GM21723 (cell line): ENCODE measurements around the gene FAN1.

Source experiments
- ATAC-seq: cut with Tn5 transposase; IDR thresholded peaks from one replicate; pipeline ENCODE4 v1.9.1; 2021; ENCODE audit warnings: mild to moderate bottlenecking, moderate library complexity; ENCODE audit not compliant: unreplicated experiment

Gene FAN1

DNA sequence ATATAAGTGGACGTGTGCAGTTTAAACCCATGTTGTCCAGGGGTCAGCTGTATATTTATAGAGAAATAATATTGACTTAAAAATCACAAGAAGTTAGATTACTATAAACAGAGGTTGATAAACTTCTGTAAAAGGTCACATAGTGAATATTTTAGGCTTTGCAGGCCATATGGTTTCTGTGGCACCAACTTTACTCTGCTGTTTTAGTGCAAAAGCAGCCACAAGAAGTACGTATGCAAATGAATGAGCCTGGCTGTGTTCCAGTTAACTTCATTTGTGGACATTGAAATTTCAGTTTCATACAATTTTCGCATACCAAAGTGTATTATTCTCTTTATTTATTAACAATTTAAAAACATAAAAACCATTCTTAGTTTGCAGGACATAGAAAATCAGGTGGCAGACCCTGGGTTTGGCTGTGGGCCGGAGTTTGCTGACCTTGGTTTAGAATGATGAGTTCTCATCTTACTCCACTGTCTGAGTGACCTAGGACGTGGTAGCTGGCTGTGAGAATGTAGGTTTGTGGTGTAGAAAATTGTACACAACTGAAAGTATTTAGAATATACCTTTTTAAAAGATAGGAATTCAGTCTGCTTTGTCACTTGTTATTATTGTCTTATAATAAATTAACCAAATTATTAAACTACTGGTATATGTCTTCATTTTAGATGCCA lies 16.3 kb downstream of the FAN1 start:
- ATAC-seq, result no peak

DNA sequence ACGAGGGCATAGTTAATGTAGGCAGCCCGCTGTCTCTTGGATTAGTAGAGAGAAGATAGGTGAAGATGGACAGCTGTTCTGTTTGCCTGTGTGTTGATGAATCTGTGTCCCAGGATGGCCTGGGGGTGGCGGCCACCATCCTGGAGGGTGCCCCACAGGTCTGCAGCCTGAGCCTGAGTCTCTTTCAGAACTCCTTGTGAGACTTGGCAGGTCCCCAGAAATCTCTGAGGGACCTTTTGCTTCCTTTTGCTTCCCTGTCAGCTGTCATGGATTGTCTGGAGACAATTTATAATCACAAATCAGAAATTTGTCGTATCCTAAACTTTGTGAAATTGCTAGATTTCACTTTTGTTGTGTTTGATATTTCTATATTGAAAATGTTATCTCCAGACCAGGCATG lies 17.4 kb downstream of the FAN1 start:
- ATAC-seq, result no peak

DNA sequence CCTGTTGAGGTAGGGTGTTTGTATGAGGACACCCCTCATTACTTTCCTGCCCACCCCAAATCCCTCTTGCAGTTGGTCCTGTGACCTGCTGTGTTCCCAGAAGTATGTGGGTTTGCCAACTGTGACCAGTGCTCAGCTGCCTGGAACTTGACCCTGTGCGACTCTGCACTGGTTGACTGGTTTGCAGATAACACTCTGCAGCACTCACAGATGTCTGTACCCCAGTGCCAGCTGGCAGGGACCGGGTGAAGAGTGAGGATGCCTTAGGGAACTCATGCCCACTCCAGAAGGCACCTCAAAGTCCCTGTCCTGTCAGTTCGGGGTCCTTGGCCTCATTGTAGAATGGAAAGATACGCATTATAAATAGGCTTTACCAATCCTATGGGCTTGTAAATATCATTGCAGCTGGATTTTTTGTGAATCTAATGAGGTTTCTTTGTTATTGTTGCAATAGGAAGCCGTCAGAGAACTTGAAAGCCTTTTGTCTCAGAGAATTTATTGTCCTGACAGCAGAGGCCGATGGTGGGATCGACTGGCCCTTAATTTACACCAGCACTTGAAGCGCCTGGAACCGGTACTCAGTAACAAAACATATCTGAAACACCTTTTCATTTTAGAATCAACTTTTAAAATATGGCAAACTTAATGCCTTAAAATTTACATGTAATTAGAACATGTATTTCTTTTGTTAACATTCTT lies 18.2 kb downstream of the FAN1 start:
- ATAC-seq, result no peak

DNA sequence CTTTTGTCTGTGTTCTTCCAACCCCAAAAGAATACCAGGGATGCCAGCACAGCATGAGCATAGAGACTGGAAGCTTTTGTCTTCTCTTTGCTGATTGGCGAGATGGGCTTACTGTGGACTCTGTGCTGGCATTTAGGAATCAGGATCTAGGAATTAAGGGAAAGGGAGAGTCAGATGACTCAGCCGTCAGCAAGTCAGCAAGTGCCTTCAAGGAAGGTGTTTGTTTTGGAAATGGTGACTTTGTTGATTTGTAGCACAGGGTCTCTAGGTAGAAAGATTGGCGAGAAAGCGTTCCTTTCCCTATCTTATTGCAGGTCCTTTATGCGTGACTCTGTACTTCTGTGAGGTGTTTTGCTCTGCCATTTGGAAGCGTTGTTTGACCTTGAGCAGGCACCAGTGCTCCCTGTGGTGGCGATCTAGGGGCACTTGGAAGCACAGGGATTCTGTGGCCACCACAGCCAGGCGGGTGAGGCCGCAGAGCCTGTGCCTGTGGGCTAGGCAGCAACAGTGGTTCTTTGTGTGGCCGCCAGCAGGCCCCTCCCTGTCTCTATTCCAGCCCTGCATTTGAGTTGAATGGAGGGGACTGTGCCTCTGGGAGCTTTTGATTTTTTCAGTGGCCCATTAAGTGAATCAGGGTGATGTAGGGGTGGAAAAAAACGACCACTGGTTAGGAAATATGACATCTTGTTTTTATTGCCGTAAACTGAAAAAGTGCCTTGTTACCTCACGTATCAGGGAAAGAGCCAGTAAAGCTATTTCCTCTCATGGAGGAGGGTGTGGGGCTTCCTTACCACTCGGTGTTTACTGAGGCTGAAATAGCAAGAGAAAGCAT lies 19.0 kb downstream of the FAN1 start:
- ATAC-seq, result no peak

DNA sequence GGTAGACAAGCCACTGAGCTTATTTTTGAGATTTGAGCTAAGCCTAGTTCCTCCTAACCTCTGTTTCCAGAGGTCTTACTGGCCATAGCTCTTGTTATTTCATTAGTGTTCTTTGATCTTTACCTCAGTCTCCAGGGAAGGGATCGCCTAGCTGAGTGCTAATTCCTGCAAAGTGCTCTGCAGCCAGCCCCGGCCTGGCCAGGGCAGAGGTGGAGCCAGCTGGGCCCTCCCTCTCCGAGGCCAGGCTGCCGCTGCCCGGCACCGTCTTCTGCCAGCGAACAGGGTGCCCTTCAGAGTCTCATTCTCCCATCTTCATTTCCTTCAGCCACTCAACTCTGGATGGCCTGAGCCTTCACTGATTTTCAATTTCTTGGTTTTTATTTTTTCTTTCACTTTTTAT lies 19.7 kb downstream of the FAN1 start:
- ATAC-seq, result no peak

DNA sequence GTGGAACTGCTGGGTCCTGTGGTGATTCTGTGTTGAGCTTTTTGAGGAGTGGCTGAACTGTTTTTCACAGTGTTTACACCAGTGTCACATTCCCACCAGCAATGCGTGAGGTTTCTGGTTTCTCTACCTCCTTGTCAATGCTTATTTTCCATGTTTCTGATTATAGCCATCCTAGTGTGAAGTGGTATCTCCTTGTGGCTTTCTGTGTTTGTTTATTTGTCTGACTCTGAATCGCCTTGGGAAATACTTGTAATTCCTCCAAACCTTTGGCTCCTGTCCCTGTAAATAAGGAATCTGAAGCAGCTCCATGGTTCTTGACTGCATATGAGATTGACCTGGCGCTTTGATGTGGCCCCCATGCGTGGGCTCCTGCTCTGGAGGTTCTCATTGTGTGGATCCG lies 20.6 kb downstream of the FAN1 start:
- no peak for ATAC-seq

DNA sequence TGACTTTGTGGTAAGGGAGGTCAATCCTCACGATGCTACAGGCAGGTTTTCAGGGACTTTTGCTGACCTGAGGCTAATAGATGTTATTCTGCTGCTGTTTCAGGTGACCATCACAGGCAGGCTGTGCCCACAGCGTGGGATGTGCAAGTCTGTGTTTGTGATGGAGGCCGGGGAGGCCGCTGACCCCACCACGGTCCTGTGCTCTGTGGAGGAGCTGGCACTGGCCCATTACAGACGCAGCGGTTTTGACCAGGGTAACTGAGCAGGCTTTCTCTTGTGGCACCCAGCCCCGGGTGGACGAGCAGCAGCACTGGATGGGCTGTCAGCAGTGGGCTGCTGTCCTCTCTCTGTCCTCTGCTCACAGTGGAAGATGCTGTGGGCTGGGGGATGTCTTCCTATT lies 22.0 kb downstream of the FAN1 start:
- no peak for ATAC-seq

DNA sequence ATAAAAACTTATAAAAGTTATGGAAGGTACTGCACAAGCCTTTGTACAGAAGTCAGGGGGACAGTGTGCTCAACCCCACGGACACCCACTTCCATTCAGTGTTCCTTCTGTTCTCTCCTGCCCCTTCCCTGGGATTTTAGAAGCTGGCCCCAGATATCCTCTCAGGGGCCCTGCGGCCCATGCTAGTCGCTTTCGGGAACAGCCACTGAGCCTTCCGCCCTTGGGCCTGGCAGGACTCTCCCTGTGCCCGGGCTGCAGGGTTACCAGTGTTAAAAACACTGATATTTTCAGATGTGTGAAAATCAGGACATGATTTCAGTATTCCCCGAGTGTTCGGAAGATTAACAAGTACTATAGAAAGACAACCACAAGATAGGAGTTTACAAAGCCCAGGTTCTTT lies 22.4 kb downstream of the FAN1 start:
- no peak for ATAC-seq

DNA sequence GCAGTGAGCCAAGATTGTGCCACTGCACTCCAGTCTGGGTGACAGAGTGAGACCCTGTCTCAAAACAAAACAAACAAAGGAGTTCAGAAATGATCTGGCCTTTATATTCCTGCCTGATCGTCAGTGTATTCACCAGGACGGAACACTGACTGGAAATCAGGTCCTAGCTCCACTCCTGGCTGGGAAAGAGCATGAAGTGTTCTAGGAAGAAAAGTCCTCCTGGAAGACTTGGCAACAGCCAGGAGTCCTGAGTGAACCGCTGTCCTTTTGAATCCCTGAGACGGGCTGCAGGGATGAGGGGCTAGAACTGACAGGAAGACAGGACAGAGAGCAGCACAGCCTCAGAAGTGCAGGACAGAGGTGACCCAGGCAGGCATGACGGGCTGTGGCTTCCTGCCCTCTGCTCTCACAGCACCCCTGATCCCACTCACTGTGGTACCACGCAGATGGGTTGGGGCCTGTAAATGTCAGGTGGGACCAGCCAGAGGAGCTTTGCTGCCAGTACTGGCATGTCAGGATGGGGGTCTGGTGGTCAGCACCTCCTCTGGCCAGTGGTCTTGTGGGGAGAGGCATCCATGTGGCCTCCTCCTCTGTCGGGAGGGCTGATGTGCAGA lies 23.5 kb downstream of the FAN1 start:
- no peak for ATAC-seq

DNA sequence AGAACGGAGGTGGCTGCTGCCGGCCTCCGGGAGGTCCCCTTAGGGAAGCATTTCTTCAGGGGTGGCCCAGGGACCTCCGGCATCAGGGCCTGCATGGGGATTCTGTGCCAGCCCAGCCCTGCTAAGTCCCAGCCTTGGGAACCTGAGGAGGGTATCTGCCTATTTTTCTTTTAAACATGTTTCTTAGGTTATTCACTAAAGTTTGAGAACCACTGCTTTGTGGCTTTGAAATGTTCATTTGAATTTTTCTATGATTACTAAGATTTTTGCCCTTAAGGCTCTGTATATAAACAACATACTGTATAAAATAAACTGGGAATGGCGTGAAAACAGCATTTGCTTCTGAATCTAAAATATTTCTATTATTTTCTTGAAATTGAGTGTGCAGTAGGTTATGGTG lies 24.4 kb downstream of the FAN1 start:
- ATAC-seq, result no peak

DNA sequence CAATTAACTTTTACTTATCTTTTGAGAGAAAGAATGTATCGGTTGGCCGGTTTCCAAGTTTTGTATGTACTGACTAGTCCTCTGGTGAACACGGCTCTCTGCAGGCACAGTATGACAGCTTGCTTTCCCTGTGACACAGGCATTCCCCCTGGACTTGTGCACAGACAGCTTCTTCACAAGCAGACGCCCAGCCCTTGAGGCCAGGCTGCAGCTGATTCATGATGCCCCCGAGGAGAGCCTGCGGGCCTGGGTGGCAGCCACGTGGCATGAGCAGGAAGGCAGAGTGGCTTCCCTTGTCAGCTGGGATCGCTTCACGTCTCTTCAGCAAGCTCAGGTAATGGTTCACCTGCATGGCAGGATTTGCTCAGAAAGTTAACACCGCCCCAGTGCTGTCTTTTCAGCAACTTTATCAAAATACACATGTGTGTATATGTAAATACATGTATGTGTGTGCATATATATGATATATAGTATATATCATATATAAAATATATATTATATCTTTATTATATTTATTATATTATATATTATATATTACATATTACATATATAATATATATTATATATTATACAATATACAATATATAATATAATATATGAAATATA lies 25.5 kb downstream of the FAN1 start:
- no peak for ATAC-seq

DNA sequence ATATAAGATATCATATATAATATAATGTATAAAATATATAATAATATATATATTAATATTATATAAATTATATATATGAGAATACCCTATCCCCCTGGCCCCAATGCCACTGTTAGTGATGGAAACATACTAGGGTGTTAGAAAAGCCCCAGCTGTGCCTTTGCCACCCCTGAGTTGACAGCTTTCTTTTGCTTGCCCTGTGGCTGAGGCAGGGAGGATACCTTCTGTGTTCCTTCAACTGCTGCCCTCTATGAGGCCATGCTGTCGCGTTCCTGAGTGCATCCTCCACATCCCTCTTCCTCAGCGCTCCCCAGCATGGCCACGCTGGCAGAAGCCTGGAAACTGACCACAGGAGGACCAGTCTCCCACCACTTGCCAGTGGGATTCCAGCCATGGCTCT lies 26.3 kb downstream of the FAN1 start:
- ATAC-seq, result no peak

DNA sequence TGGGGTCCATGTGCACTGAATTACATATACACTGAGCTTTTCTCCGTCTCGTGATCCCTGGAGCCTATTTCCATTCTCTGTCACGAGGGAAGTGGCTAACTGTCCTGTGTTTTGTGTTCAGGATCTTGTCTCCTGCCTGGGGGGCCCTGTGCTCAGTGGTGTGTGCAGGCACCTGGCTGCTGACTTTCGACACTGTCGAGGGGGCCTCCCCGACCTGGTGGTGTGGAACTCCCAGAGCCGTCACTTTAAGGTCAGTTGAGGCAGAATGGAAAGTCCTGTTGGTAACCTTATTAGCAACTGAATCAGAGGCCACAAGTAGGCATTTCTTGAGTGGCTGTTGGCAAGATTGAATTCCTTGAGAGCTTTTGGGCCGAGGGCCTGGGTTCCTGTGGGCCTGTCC lies 26.7 kb downstream of the FAN1 start:
- ATAC-seq, result no peak

DNA sequence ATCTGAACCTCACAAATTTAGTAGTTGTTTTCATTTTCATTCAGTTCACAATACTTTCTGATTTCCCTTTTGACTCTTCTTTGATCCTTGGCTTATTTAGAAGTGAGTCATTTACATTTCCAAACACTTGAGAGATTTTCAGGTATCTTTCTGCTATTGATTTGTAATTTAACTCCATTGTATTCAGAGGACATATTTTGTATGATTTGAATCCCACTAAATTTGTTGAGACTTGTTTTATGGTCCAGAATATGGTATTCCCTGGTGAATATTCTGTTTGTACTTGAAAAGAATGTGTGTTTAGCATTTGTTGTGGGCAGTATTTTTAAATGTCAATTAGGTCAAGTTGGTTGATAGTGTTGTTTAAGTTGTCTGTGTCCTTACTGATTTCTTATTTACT lies 29.6 kb downstream of the FAN1 start:
- no peak for ATAC-seq

DNA sequence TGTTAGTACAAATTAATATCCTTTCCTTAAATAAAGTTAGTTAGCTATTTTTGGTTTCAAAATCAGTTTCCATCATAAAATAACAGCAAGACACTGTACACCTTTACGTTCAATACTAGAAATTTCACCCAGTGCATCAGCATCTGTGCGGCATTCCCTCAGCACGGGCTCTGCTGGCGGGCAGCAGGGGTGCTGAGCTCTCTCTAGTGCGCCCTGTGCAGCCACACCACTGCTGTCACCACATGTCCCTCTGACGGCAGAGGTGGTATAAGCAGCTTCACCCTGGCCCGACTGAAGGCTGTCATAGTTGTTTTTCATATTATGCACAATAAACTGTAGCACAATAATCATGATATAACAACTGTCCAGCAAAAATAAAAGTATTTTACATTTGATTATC lies 35.4 kb downstream of the FAN1 start:
- ATAC-seq, result no peak

DNA sequence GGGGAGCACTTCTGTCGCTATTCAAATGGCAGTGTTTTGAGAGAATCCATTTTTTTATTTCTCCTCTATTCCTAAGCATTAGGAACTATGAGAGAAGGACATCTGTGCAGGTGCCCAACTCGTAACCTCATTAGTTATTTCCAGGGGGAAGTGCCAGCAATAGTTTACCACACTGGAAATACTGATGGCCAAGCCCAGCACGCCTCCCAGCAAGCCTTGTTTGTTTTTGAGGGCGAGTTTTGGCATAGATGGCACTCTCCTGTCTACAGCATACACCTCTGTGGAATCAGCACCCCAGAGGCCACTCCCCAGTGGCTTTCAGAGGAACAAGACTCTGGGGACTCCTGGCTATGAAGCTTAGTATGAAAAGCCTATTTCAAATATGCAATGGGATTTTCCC lies 36.6 kb downstream of the FAN1 start:
- ATAC-seq, result no peak

DNA sequence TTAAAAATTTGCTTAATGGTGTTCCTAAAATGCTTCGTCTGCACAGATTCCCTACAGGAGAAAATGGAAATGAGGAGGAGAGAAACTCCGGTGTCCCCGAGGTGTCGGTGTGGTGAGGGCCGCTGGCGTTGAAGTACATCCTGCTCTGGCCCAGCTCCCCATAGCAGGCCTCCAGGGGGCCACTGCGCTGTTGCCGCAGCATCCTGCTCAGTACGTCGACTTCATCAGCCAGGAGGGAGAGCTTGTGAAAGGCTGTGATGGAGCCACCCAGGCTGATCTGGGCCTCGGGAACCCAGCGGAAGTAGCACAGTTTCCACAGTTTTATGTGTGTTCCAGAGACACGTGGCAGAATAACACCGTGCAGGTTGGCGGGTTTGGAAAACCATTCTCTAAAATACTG lies 37.8 kb downstream of the FAN1 start:
- no peak for ATAC-seq

DNA sequence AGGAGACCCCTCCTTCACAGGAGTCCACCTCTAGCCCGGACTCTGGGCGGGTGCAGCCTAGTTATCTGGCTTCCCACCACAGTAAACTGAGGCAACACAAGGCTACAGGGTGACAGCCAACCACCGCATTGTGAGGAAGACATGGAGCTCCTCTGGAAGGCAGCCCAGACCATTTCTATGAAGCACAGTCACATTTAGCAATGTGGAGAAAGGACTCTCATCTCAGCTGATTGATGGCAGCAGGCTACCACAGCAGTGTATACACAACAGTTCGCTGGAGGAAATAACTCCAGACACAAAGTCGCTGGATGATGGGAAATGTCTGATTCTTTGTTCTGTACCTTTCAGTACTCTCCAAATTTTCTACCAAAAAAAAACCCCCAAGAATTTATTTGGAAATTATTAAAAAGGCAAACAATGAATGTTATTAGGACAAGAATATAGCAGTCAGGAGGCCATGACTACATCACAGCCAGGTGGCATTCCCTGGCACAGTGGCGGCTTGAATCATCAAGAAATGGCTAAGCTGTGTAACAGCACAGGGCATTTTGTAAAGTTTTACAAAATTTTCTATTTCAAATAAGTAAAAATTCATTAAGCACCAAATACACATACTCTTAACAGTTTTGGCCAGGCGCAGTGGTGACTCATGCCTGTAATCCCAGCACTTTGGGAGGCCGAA lies 40.1 kb downstream of the FAN1 start:
- no peak for ATAC-seq

DNA sequence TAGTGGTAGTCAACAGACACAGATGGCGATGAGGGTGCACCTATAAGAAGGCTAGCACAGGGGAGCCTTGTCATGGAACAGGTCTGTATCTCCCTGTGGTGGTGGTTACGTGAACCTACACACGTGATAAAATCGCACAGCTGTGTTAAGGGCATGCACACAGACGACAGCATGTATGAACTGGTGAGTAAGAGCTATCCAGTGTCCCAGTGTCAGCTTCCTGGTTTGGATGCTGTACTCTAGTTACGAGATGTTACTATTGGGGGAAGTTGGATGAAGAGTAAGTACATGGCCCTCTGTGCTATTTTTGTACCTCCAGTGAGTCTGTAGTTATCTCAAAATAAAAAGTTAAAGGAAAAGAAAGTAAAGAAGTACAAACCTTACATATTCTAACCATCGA lies 49.5 kb downstream of the FAN1 start:
- no peak for ATAC-seq

DNA sequence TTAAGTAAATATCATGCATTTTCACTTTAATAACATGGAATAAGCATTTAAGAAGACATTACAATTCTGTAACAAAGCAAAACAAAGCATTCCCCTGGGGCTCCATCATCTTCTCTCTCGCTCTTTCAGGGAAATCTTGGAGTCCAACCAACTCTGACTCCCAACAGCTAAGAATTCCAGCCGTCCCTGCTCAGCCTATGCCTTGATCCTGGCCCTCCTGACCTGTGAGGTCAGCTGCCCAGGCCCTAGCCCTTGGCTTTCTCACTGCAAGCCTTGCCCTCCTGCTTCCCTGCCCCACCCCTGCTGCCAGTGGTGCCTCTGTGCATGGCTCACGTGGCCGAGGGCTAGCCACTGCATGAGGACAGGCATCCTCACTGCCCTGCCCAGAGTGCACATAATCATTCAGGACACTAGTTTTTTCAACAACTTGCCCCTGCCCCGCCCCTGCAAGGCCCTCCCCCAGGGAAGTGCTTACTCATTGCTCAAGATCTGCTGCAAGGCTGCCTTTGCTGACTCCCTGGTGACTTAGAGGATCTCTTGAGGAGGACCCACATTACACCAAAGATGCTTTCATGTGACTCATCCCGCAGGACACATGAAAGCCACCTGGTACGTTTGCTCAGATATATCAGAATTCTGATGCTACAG lies 50.1 kb downstream of the FAN1 start:
- ATAC-seq, result no peak
